DMS153 treated with DMSO at 0.1 percent for 48 hours (cell line): ENCODE data around the gene NCOA5.

ENCODE experiments used
- DNase-seq: peaks from one replicate; lab custom pipeline; 2025; ENCODE audit not compliant: unreplicated experiment; lab: John Stamatoyannopoulos, UW

The NCOA5 gene

GRCh38 chr20:46089417-46090388 is at the start of gene NCOA5:
TSS of gene NCOA5 (minus strand) at chr20:46089962. CDS start at chr20:46079424, 10,538 bp downstream.
- DNase-seq: peak; percentile 93

DNA sequence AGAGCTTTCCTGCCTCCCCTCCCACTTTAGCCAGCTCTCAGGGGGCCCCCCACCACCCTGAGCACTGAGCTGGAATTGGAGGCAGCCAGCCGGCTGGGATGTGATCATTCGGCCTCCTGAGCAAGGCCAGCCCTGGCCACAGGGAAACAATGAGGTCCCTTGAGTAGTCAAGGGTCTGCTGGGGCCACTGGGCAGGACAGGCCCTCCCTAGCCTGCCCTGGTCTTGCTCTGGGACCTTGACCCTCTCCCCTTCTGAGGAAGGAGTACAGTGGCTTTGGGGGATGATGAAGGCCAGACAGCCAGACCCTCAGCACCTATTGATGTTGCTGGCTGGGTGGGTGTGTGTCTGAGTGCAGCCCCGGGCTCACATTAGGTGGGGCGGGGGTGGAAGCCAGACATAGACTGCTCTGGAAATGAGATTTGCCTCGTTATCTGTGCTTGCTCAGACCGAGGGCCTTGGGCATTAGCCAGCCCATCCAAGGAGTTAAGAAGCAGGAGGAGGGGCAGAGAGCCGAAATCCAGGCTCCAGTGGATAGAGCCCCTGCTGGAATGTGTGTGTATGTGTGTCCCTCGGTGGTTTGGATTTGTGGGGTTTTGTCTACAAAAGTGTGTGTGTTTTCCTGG is 49.6 kb upstream of the NCOA5 start:
- DNase-seq: no peak

DNA sequence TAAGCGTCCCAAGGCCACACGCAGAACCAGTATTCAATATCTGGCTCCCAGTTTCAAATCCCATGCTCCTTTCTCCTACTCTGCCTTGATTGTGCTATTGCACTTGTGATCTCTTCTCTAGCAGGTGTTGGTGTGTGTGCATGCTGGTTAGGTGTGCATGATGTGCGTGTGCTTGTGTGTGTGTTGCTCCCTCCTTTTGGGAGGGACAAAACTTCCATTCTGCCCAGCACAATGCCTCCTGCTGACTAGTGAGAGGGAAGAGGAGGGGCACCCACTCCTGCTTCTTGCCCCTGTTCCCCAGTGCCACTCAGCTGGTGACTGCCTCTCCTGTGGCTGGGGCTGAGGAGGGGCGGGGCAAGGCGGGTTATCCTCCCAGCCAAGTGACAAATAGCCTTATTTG is 48.1 kb upstream of the NCOA5 start:
- no peak for DNase-seq

DNA sequence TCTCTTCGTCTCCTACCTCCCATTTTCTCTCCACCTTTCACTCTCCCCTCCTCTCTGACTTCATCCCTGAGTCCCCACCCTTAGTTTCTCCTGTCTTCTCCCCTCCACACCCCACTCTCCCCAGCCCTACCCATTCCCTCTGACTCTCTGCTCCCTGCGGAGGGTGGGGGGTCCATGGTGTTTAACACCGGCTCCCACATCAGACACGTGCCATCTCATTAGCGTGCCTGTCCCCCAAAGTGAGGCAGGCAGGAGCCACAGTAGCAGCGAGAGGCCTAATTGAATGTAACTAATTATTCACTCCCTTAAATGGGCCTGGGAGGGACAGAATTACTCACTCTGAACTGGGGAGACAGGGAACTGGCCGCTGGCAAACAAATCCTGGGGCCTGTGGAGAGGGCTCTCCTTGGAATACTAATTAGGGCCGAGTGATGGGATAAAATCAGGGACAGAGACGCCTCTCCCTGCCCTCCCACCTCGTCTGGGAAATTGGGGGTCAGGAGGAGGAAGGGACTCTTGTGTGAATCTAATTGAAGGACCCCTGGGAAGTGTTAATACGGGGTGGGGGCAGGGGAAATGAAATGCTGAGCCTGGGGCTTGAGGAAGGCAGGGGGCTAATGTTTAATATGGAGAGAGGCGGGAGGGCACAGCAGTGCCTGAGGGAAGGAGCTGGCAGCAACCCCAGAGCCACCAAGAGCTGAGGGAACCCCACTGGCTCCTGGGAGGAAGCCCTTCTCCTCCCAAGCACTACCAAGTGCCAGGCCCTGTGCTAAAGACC is 46.3 kb upstream of the NCOA5 start:
- no peak for DNase-seq

DNA sequence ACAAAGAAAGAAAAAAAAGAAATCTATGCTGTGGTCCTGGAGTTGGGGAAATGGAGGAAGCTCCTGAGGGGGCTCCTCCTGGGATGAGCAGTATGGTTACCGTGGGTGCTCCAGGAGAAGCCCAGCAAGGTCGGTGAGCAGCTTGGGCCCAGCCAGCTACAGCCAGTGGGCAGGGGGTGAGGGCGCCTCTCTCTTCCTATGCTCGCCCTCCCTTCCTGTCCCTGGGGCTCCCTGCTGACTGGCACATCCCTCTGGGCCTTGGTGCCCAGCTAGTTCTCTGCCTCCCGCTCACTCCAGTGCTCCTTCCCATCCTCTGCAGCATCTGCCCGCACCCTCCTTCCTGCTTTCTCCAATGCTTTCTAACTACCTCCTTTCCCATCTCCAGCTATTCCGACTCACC is 45.0 kb upstream of the NCOA5 start:
- DNase-seq: no peak

DNA sequence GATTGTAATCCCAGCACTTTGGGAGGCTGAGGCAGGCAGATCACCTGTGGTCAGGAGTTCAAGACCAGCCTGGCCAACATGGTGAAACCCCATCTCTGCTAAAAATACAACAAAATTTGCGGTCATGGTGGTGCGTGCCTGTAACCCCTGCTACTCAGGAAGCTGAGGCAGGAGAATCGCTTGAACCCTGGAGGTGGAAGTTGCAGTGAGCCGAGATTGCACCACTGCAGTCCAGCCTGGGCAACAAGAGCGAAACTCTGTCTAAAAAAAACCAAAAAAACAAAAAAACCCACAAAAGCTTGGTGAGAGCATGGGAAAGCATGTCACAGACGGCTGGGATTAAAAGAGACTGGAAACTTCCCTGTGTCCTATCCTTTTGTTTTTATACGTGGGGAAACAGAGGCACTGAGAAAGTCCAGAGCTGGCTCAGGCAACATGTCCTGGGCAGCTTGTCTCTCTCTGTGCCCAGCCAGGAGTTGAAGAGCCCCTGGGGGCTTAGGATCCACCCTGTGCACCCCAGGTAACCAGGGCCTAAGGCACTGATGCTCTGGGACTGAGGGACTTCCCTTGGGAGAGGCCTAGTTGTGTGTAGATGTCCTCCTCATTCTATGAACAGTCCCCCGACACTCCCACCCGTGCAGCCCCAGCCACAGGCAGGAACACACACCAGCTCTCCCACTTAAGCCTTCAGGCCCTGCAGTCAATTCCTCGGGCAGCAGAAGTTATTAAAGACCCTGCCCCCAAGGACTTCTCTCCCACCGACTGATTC is 44.3 kb upstream of the NCOA5 start:
- DNase-seq: no peak

DNA sequence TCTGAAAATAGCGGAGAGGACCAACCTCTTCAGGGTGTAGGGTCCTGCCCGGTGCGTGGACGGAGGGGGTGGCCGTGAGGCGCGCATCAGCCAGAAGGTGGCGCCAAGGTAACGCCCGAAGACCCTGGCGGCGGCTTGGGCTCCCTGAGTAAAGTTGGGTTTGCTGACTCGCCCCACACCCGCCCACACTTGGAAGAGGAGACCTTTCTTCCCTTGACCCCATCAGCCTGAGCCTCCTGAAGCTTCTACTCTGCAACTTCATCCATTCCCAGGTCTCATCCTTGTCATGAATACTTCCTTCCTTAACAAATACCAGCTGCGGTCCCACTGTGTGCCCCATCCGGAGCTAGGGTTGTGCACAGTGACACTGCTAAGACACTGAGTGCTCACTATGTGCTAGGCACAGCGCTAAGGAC is 43.0 kb upstream of the NCOA5 start:
- peak; percentile 61 for DNase-seq

GRCh38 chr20:46131396-46131795 is 41.6 kb upstream of the NCOA5 start:
- DNase-seq: no peak

GRCh38 chr20:46130534-46130933 is 40.8 kb upstream of the NCOA5 start:
- peak; percentile 25 for DNase-seq

DNA sequence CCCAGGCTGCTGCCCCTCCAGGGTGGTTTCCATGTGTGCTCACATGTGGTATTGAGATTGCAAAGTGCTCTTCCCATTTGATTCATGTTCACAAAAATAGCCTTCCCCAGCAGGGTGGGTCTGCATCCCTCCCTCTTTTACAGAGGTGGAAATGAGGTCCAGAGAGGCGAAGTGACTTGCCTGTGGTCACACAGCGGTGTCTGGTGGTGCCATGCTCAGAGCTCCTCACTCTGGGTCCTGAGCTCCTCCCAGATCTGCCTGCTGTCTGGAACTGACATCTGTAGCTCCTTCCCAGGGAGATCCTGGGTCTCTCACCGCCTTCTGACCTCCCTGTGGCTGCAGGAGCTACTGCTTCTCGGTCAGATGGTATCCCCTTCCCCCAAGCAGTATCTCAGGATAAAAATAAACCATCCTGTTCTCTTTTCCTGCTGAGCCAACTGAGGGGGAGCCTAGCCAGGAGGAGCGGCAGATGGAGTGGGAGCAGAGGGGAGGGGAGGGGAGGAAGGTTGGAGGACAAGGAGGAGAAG is 40.3 kb upstream of the NCOA5 start:
- DNase-seq: no peak

- no peak for DNase-seq
These were observed 38.8 kb upstream of the NCOA5 start for GRCh38 chr20:46128310-46129151.

DNA sequence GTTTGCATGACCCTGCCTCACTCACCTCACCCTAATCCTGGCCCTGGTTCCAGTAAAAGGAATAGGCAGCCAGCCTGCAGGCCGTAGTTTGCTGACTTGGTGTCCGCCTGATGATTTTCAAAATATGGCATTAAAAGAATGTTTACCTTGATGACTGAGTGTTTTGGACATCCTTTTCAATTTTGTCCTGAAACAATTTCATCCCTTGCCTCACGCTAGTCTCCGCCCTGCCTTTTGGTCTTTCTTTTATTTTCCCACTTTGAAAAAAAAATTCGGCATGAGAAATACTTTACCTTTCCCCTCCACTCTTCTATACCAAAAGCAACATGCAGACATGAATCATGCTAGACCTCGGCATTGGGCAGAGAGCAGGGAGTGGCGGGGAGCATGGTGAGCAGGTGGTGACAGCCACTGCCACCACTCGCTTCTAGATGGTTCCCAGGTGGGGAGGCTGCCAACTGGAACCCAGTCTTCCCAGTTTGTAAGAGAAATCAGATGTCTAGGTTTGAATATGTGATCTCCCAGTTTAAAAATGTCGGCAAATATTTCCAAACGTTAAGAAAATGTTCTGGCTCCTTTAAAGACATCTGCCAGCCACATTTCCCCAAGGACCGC is 37.7 kb upstream of the NCOA5 start:
- no peak for DNase-seq

GRCh38 chr20:46126440-46127056 is 36.8 kb upstream of the NCOA5 start:
- DNase-seq: no peak

DNA sequence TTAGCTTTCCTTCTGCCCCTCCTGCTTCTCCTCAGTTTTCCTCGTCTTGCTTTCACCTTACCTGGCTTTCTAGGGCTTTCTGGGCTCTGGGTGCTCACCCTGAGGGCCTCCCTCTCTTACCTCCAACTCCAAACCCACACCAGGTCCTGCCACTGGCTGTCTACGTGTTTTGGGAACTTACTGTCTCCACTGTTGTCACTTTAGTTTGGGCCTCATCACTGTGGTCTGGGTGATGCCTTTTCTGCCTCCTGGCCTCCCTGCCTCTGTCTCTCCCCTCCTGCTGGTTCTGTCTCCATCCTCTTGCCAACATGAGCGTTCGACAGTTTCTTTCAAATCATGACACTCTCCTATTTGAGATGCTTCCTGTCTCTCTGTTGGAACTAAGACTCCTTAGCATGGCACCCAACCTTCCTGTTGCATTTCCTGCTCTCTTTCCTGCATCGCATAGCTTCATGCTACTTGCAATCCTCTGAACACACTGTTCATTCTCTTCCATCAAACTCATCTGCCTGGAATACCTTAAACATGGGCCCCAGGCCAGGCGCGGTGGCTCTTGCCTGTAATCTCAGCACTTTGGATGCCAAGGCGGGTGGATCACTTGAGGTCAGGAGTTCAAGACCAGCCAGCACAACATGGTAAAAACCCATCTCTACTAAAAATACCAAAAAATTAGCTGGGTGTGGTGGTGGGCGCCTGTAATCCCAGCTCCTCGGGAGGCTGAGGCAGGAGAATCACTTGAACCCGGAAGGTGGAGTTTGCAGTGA is 33.9 kb upstream of the NCOA5 start:
- no peak for DNase-seq

- no peak for DNase-seq
These were observed 33.0 kb upstream of the NCOA5 start for GRCh38 chr20:46122516-46123481.

DNA sequence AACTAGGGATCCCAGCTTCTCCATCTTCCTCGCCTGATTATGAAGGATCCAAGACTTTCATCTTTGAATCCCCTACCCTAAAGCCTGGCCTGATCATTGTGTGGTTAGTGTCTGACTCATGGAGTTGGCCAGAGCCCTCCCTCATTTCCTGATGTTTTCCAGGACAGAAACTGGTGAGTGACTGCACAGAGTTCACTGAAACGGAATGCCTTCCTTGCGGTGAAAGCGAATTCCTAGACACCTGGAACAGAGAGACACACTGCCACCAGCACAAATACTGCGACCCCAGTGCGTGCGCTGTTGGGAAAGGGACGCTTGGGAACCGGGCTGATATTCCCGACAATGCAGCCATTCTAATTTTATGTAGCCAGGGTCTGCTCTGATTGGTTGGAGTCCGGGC is 32.3 kb upstream of the NCOA5 start:
- no peak for DNase-seq
